Measurements from ENCODE around the gene SLC38A8. TPM values are rescaled to one million over a fixed set of nuclear protein-coding genes. Genes with fewer than 3 reads are reported as not detected.

SLC38A8 gene
- total and polyA plus RNA-seq, 2 donors (not counting 1 experiment from before 2014, with no cell fraction given): not detected

- Histone ChIP-seq H3K27ac (ENCODE audit: low read length in 2 of 2) (no peak overlapping the region), H3K27me3 (replicated peaks in 1 of 4; ENCODE audit: control extremely low read depth in 1 of 4, control insufficient read depth in 3 of 4, insufficient read depth in 4 of 4, low read length in 3 of 4) (peaks cover 0 to 2% (median 0%) of the 10 kb centered on the region in 4 experiments), H3K36me3 (replicated peaks in 1 of 2; ENCODE audit: control extremely low read depth in 1 of 2, control insufficient read depth in 1 of 2, extremely low read depth in 1 of 2, insufficient read depth in 2 of 2, low read length in 1 of 2) (no peaks in the 10 kb centered on the region), H2AFZ (ENCODE audit: insufficient read depth, low read depth, low read length, poor library complexity, severe bottlenecking) (no peak overlapping the region), H3K9me3 (ENCODE audit: control extremely low read depth in 1 of 3, control insufficient read depth in 2 of 3, insufficient read depth in 1 of 3, low read length in 2 of 3) (no peaks in the 10 kb centered on the region), H3K9ac (ENCODE audit: low read length) (no peak overlapping the region), H3K4me3 (ENCODE audit: control extremely low read depth in 1 of 5, extremely low read depth in 1 of 5, insufficient read depth in 1 of 5, low read depth in 2 of 5, low read length in 4 of 5) (no peak overlapping the region), H4K20me1 (ENCODE audit: control insufficient read depth, insufficient read depth, low read length, poor library complexity, severe bottlenecking) (no peaks in the 10 kb centered on the region), H3K4me1 (ENCODE audit: control insufficient read depth in 2 of 2, insufficient read depth in 2 of 2, low read length in 2 of 2) (no peaks in the 10 kb centered on the region), H3K4me2 (replicated peaks; ENCODE audit: low read depth, low read length, poor library complexity, severe bottlenecking) (no peak overlapping the region), H3K79me2 (ENCODE audit: control insufficient read depth, insufficient read depth, low read length) (no peaks in the 10 kb centered on the region)
- intact Hi-C loops (cut with micrococcal nuclease): no loop called here
- ATAC-seq (ENCODE audit: low read depth): no peak
- no peak for DNase-seq
- Mint-ChIP-seq H3K27ac (no peak overlapping the region), H3K9me3 (ENCODE audit: insufficient read depth) (no peaks in the 10 kb centered on the region), H3K4me3 (no peak overlapping the region), H3K4me1 (no peaks in the 10 kb centered on the region), H3K27me3 (peaks cover 13% of the 10 kb centered on the region)
- CTCF ChIA-PET: no interaction called here
- WGBS (ENCODE audit: insufficient coverage): 98% methylated on average over 7 of the region's 7 CpGs
- POLR2A ChIA-PET: no interaction called here
- TF ChIP-seq CTCF (IDR thresholded peaks at IDR 0.05) (no peak), EZH2 (IDR thresholded peaks at IDR 0.05; ENCODE audit: borderline replicate concordance, insufficient read depth, low read depth, low read length, poor library complexity, severe bottlenecking) (no peak)
Measured at GRCh38 chr16:84001726-84002125, 40.9 kb downstream of the SLC38A8 start.

- no peak overlapping the region for H3K27ac ChIP-seq (ENCODE audit: low read length in 2 of 2)
- POLR2A ChIA-PET: no interaction called here
- H3K27me3 ChIP-seq (replicated peaks in 1 of 4; ENCODE audit: control extremely low read depth in 1 of 4, control insufficient read depth in 3 of 4, insufficient read depth in 4 of 4, low read length in 3 of 4): peaks cover 0 to 3% (median 0%) of the 10 kb centered on the region in 4 experiments
- H3K4me1 ChIP-seq (ENCODE audit: control insufficient read depth in 2 of 2, insufficient read depth in 2 of 2, low read length in 2 of 2): no peaks in the 10 kb centered on the region
- no peak overlapping the region for H3K9ac ChIP-seq (ENCODE audit: low read length)
- H3K79me2 ChIP-seq (ENCODE audit: control insufficient read depth, insufficient read depth, low read length): no peaks in the 10 kb centered on the region
- ATAC-seq (ENCODE audit: low read depth) (no peak), DNase-seq (no peak)
- no peaks in the 10 kb centered on the region for H4K20me1 ChIP-seq (ENCODE audit: control insufficient read depth, insufficient read depth, low read length, poor library complexity, severe bottlenecking)
- H3K9me3 Mint-ChIP-seq (ENCODE audit: insufficient read depth): no peaks in the 10 kb centered on the region
- H3K4me1 Mint-ChIP-seq: peaks cover under 1% of the 10 kb centered on the region
- peaks cover 17% of the 10 kb centered on the region for H3K27me3 Mint-ChIP-seq
- no peak overlapping the region for H3K4me2 ChIP-seq (replicated peaks; ENCODE audit: low read depth, low read length, poor library complexity, severe bottlenecking)
- intact Hi-C loops (cut with micrococcal nuclease): no loop called here
- no peak overlapping the region for H2AFZ ChIP-seq (ENCODE audit: insufficient read depth, low read depth, low read length, poor library complexity, severe bottlenecking)
- H3K4me3 ChIP-seq (ENCODE audit: control extremely low read depth in 1 of 5, extremely low read depth in 1 of 5, insufficient read depth in 1 of 5, low read depth in 2 of 5, low read length in 4 of 5): no peak overlapping the region
- no peak overlapping the region for H3K4me3 Mint-ChIP-seq
- no peaks in the 10 kb centered on the region for H3K36me3 ChIP-seq (replicated peaks in 1 of 2; ENCODE audit: control extremely low read depth in 1 of 2, control insufficient read depth in 1 of 2, extremely low read depth in 1 of 2, insufficient read depth in 2 of 2, low read length in 1 of 2)
- WGBS (ENCODE audit: insufficient coverage): 87% methylated on average over 7 of the region's 13 CpGs
- TF ChIP-seq CTCF (IDR thresholded peaks at IDR 0.05) (no peak), EZH2 (IDR thresholded peaks at IDR 0.05; ENCODE audit: borderline replicate concordance, insufficient read depth, low read depth, low read length, poor library complexity, severe bottlenecking) (no peak)
- H3K27ac Mint-ChIP-seq: no peak overlapping the region
- CTCF ChIA-PET: no interaction called here
- H3K9me3 ChIP-seq (ENCODE audit: control extremely low read depth in 1 of 3, control insufficient read depth in 2 of 3, insufficient read depth in 1 of 3, low read length in 2 of 3): peaks cover 0 to 3% (median 0%) of the 10 kb centered on the region in 3 donors
Measured at GRCh38 chr16:84000989-84001642, 41.5 kb downstream of the SLC38A8 start.
